Nephron progenitor cell (in vitro differentiated cells): ENCODE results near the gene USP33.
"Not testable (repeated sequence)": the region's sequence is repeated elsewhere in the genome, so short reads cannot be mapped to it uniquely, and the experiment has no call there.

Experiments
- DNase-seq: peaks from one replicate; pipeline ENCODE4 v3.0.0; 2021
- H3K27ac Mint-ChIP-seq: 2 replicates; pipeline ENCODE4 v1.8.0; 2021; ENCODE audit warnings: mild to moderate bottlenecking, moderate library complexity, mixed read lengths
- H3K27me3 Mint-ChIP-seq: 2 replicates; pipeline ENCODE4 v1.8.0; 2021; ENCODE audit warnings: mild to moderate bottlenecking, low read depth, mixed read lengths; ENCODE audit not compliant: poor library complexity
- H3K36me3 Mint-ChIP-seq: 2 replicates; pipeline ENCODE4 v1.8.0; 2021; ENCODE audit warnings: low read depth, mixed read lengths
- H3K4me1 Mint-ChIP-seq: 2 replicates; pipeline ENCODE4 v1.8.0; 2021; ENCODE audit warnings: mixed read lengths
- H3K4me3 Mint-ChIP-seq: 2 replicates; pipeline ENCODE4 v1.8.0; 2021; ENCODE audit warnings: mild to moderate bottlenecking, moderate library complexity, mixed read lengths
- H3K9me3 Mint-ChIP-seq: 2 replicates; pipeline ENCODE4 v1.8.0; 2021; ENCODE audit warnings: mild to moderate bottlenecking, moderate library complexity, mixed read lengths
- CTCF ChIP-seq: fragments of 200-600 bp; sonication (generic); IDR thresholded peaks from 2 replicates; pipeline ENCODE4 v1.5.0; 2021; ENCODE audit warnings: antibody characterized with exemption

Gene USP33

GRCh38 chr1:77718181-77718580 is 41.5 kb downstream of the USP33 start:
- DNase-seq, result no peak
- no peak for TF ChIP-seq CTCF
- Mint-ChIP-seq H3K27me3 (no peaks in the 10 kb centered on the region), H3K4me3 (no peak overlapping the region), H3K9me3 (no peaks in the 10 kb centered on the region), H3K4me1 (no peaks in the 10 kb centered on the region), H3K27ac (no peak overlapping the region), H3K36me3 (peaks cover 75% of the 10 kb centered on the region)

- Mint-ChIP-seq H3K4me1 (no peaks in the 10 kb centered on the region), H3K27me3 (no peaks in the 10 kb centered on the region), H3K27ac (no peak overlapping the region), H3K4me3 (no peak overlapping the region), H3K9me3 (no peaks in the 10 kb centered on the region), H3K36me3 (peaks cover 68% of the 10 kb centered on the region)
- no peak for TF ChIP-seq CTCF
- no peak for DNase-seq
Measured at GRCh38 chr1:77716065-77716464, 43.6 kb downstream of the USP33 start.

- DNase-seq, result no peak
- no peaks in the 10 kb centered on the region for H3K9me3 Mint-ChIP-seq
- no peak overlapping the region for H3K4me3 Mint-ChIP-seq
- H3K27me3 Mint-ChIP-seq, result no peaks in the 10 kb centered on the region
- TF ChIP-seq CTCF, result no peak
- H3K27ac Mint-ChIP-seq, result no peak overlapping the region
- H3K4me1 Mint-ChIP-seq, result no peaks in the 10 kb centered on the region
- H3K36me3 Mint-ChIP-seq, result peaks cover 59% of the 10 kb centered on the region
Measured at GRCh38 chr1:77709727-77710126, 49.9 kb downstream of the USP33 start.

DNA sequence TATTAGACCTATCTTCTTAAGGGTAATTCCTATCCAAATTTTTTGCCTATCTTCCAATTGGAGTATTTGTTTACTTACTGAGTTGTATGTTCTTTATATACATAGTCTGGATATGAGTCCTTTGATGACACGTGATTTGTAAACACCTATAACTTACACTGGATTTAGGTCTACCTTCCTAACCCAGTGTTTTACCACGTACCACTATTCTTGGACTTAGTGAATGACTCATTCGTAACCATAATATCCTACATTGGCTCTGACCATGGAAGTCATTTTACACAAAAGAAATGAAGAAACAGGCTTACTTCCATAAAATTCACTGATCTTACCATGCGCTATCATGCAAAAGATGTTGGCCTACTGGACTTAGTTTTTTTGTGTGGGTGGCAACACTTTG is 53.3 kb downstream of the USP33 start:
- Mint-ChIP-seq H3K9me3 (no peaks in the 10 kb centered on the region), H3K27ac (no peak overlapping the region), H3K27me3 (no peaks in the 10 kb centered on the region), H3K4me1 (no peaks in the 10 kb centered on the region), H3K36me3 (peaks cover 37% of the 10 kb centered on the region), H3K4me3 (no peak overlapping the region)
- TF ChIP-seq CTCF, result no peak
- DNase-seq, result no peak

DNA sequence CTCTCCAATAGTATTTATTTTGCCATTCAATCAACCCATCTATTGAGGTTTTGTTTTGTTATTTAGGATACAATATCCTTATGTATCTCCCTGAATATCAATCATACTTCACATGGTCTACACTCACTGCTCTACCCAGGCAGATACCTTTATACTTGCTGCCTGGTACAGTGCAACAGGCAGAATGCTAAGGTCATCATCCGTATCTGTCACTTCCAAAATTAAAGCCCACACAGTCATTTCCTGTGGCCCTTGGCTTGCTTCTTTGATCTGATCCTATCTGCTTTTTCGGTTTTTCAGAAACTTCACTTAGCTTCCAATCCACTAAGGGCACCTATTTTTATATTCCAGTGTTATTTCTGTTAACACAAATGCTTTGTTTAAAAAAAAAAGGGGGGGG is 54.9 kb downstream of the USP33 start:
- peaks cover under 1% of the 10 kb centered on the region for H3K9me3 Mint-ChIP-seq
- H3K4me3 Mint-ChIP-seq, result no peak overlapping the region
- peaks cover 31% of the 10 kb centered on the region for H3K36me3 Mint-ChIP-seq
- H3K27ac Mint-ChIP-seq, result no peak overlapping the region
- no peak for TF ChIP-seq CTCF
- DNase-seq, result no peak
- H3K4me1 Mint-ChIP-seq, result no peaks in the 10 kb centered on the region
- no peaks in the 10 kb centered on the region for H3K27me3 Mint-ChIP-seq

- not testable (repeated sequence) for DNase-seq, H3K27ac Mint-ChIP-seq, H3K4me1 Mint-ChIP-seq, H3K4me3 Mint-ChIP-seq, H3K27me3 Mint-ChIP-seq, H3K9me3 Mint-ChIP-seq
- H3K36me3 Mint-ChIP-seq, result peaks cover 30% of the 10 kb centered on the region
Measured at GRCh38 chr1:77699673-77700072, 60.0 kb downstream of the USP33 start.
